ENCODE results near the gene FLII. TPM values are rescaled to one million over a fixed set of nuclear protein-coding genes. Genes with fewer than 3 reads are reported as not detected.

Gene FLII
- total and polyA plus RNA-seq, 2 of the 8 experiments (the other 6 are each of a cell fraction or from before 2014, with no cell fraction given): 300 to 549 TPM

DNA sequence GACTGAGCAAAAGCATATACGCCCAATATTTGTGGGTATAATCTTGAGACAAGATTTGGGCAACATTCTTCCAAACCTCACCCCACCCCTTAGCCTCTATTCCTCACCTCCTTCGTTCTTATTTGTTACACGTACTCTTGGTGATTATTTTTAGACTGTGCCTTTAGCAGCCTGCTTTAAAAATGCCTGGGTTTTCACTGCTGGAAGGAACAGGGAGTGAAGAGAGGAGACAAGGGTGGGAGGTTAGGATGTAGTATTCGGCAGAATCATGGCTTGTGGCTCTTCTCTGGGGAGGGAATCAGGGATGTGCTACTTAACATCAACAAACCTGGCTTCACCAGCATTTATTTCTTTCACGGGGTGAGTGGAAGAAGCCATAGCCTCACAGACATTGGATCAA lies 63.3 kb downstream of the FLII start (continued):
- TF ChIP-seq CHD7 (IDR thresholded peaks at IDR 0.05; ENCODE audit: insufficient replicate concordance, low read length) (no peak), BACH1 (IDR thresholded peaks at IDR 0.05; ENCODE audit: low read length) (no peak)
